ENCODE measurements around the gene FARS2.

The FARS2 gene

DNA sequence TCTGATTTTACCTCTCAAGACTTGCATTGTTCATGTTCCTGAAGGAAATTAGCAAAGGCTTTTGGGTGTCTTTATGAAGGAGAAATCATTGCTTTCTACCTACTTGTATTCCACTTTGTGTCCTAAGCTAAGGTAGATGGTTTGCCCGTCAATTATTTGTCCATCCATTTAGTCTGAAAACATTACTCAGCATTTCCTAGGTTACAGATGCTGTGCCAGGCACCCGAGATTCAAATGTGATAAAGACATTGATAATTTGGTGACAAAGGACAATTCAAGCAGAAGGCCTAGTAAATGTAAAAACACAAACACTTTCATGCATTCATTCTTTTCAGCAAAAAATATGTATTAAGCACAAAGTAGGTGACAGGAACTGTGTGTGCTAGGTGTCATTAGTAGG, 251.1 kb downstream of the FARS2 start:
- no peak for DNase-seq

DNA sequence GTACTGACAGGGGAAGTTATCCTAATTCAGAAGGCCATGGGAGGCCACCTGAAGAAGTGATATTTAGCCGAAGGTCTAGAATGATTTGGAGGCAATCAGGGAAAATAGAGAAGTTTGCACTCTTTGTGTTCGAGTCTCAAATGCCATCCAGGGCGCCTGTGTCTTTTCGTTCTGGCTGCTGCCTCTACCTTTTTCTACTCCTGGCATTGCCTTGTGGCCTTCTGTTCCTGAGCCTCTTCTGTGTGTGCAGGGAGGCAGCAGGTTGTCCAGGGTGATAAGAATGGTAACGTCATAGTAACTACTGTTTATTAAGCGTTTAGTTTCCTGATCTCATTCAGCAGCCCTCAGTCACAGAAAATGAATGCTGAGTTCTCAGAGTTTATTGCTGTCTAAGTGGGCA, 252.1 kb downstream of the FARS2 start:
- DNase-seq: no peak

DNA sequence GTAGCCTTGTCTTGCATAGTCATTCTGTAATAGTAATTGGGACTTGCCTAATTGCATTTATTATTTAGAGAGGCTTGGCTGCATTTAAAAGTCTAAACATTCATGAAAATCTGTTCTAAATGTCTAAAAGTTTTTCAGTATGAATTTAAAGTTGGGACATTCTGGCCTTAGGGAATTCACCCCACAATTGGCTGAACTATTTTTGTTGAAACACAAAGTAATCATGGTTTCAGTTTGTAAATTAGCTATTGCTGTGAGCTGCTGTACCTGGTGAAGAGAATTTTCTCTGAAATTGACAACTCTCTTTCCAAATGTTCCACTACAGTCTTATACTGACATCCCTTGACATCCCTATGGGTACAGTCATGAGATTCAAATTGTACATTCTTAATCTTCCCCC, 253.0 kb downstream of the FARS2 start:
- DNase-seq: no peak

DNA sequence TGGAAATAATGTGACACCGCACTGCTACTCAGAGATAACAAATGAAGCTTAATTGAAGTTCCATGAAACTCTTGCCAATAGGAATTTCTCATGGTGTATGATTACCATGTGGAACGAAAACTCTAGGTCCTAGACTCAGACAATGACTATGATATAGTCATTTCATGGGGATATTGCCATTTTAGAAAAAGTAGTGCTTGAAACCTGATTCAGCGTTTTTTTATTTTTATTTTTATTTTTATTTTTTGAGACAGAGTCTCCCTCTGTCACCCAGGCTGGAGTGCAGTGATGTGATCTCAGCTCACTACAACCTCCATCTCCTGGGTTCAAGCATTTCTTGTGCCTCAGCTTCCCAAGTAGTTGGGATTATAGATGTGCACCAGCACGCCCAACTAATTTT, 253.9 kb downstream of the FARS2 start:
- DNase-seq: no peak

DNA sequence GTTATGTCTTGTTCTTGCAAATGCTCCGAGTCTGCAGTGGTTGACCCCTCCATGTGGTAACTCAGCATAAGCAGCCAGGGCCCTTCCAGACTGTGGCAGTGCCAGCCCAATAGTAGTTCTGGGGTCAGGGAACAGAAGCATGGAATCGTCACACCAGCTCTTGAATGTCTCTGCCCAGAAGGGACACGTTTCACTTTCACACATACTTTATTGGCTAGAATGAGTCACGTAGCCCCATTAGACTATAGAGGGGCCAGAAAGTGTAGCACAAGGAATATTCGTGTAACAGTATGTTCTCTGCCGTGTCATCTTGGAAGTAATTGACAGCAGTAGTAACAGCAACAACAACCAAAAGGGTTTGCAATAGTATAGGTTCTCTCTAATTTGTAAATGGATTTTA, 254.7 kb downstream of the FARS2 start:
- no peak for DNase-seq

DNA sequence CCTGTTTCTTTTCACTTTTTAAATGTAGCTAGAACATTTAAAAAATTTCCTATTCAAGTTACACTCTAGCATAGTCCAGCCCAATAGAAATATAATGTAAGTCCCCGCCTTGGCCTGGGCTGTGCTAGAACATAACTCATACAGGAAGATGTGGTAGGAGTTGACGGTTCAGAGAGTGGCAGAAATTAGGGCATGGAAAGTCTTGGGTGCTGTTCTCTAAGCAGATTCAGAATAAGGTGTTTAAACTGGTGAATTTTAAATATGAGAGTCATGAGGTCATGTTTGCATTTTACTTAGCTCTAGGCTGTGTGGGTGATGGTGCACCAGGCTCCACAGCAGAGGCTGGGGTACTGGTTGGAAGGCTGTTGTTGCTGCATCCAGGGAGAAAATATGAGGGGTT, 256.5 kb downstream of the FARS2 start:
- DNase-seq: peak; percentile 51

DNA sequence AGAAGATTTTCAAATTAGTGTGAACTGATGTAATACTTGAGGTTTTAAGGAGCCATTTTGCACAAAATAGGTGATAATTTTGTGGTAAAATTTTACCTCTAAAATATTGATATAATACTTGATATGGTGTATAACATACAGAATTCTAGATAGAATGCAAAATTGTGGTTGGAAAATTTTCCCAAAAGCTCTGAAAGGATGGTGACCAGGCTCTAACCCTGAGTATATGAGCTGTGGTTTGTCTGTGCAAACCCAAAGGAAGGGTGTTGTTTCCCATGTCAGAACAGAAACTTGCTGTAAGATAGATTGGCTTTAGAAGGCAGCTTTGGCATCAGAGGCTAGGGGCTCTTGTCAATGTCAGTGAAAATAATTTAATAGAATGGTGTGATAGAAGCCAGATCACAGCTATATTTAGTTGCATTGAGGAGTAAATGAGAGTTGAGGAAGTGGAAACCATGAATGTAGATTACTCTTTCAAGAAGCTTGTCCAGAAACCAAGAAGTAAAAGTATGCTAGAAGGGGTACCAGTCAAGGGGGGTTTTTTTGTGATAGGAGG, 257.7 kb downstream of the FARS2 start:
- peak; percentile 36 for DNase-seq

DNA sequence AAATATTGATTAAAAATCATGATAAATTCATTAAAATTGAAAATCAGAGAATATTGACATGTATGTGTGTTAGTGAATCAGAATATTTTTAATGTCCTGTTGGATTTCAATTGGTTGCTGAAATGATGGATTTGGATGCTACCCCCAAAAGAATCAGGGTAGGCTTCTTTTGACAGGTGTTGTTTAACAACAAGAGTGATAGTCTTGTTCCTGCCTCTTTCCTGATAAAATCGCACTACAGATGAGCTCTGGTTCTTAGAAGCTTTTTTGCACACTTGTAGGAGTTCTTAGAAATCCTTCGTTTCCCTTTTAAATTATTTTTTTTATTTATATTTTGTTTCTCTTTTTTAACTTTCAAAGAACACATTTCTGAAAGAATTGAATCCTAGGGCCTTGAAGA, 259.5 kb downstream of the FARS2 start:
- no peak for DNase-seq

DNA sequence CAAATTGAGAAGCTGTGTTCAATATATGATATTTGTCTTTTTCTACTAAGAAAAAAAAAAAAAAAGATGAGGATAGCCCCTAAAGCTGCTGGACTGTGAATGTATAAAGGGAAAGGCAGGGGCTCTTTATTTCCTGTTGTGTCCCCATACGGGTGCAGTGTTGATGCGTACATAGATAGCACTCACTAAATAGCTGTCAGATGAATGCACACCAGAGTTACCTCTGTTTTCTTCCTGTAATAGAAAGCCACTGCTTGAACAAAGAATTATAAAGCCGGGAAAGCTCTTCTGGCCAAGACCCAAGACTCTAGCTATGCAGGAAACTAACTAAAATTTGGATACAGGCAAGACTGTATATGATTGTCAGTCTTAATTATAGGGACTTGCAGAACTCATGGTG, 260.0 kb downstream of the FARS2 start:
- no peak for DNase-seq

DNA sequence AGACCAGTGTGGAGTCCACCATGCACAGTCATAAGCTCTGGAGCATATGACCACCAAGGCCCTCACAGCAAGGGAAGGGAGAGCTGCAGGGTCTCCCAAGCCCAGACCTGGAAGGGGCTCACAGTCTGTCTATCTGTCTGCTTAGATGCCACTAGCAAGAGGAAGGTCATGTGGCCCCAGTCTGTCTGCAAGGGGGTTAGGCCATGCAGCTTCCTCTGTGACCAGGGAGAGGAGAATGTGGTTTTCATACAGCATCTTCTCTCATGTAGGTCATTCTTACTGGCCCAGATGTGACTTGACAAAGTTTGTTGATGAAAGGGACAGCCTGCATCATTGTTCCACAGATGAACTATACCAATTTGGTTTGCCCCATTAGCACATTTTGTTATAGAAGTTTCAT, 260.8 kb downstream of the FARS2 start:
- DNase-seq: peak; percentile 8

DNA sequence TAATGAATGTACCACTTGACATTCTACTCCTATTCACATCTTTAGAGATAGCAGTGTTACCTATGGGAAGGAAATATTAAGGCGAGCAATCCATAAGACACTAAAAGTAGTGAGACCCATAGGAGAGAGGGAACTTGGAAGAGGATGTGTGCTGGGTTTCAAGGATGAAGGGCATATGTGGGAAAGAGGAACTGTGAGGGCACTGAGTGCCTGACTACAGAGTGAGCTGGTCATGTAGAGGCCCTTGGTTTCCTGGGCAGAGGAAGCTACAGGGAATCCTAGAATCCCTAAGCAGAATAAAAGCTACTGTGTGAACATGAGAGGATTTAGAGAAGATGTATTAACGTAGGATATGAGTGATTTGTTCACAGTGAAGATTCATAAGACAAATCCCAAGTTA, 262.8 kb downstream of the FARS2 start:
- DNase-seq: no peak

DNA sequence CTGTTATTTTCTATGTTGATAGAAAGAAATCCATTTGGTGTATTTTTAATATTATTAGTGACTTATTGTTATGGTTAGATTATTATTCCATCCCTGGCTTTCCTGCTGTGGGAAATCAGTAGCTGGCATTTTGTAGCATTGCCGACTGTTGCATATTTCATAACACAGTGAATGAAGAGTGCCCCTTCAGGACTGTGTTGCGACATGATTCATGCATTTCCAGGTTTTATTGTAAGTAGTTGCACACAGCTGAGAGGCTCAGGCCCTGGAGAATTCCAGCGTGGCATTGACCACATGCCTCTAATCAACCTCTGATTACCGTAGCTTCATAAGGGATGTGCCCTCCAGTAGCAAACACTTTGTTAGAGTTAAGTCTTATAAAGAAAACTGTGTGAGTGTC, 263.9 kb downstream of the FARS2 start:
- no peak for DNase-seq

DNA sequence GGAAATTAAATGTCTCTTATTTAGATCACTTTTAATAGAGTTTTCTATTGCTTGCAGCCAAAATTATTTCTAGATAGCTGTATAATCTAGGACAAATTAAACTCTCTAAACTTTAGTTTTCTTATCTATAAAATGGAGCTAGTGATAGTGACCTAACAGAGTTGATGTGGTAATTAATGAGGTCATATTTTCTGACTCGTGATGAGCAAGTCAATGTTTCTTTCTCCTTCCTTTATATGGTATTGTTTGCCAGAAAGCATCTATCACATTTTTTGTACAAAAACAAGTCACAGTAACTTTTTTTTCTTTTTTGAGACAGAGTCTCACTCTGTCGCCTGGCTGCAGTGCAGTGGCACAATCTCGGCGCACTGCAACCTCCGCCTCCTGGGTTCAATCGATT, 267.7 kb downstream of the FARS2 start:
- no peak for DNase-seq

DNA sequence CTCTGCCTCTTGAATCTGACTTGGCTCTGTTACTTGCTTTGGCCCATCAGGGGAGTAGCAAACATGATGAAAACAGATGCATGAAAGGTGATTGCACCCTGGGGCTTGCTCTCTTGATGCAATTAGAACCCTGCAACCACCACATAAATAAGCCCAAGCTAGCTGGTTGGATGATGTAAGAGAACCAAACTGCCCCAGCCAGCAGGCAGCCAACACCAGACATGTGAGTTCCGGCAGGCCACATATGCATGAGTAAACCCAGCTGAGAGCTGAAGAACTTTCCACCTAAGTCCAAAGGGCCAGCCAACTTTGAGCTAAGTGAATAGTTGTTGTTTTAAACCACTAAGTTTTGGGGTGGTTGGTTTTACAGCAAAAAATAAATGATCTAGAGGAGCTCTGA, 268.4 kb downstream of the FARS2 start:
- DNase-seq: no peak

DNA sequence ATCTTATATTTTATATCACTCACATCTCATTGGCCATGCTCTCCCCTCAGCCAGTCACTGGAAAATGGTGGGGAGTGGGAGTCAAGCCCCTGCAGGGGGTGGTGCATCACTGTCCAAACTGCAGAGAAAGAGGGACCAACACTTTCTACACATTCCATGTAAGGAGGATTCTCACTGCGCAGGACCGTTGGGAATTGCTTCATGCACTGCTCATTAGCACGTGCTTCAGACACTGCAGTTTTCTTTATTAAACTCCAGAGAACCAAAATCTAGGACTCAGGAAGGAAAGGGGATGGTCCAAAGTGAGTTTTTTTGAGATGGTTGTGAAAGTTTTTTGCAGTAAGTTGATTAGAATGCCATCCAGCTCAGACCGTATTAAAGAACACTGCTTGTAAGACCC, 269.8 kb downstream of the FARS2 start:
- DNase-seq: no peak

DNA sequence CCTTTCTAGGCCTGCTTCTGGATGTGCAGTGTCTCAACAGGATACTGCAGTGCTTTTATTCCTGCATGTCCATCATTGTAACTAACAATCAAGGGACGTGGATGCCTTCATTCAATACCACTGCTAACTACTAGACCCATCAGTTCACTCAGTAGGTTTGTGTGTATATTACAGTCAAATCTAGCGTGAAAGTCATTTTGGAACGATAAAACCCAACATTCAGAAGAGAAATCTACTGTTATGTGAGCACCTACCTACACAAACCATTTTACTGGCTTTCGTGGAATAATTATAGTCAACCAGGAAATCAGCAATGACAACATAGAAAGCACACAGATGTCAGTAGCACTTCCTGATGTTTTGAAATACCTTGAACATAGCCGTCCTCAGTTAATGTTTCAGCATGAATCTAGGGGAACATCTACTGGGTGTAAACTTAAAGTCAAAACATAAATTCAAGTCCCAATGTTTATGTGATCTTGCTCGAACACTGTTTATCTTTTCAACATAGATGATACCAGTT, 270.6 kb downstream of the FARS2 start:
- DNase-seq: no peak

DNA sequence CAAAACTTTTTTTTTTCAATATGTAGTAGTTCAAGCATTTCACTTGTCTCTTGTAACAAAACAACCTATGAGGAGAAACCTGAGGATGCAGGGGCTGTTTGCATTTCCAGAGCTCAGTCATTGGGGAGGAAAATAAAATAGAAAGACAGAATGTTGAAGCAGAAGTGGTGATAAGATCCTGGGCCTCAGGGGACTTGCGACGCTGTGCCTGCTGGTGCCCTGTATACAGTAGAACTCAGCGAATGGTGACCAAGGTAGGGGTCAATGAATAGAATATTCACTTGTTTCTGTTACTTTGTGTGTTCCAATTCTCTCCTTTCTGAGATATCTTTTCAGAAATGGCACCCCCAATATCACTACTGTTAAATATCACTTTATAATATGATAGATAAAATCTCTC, 271.6 kb downstream of the FARS2 start:
- DNase-seq: no peak

DNA sequence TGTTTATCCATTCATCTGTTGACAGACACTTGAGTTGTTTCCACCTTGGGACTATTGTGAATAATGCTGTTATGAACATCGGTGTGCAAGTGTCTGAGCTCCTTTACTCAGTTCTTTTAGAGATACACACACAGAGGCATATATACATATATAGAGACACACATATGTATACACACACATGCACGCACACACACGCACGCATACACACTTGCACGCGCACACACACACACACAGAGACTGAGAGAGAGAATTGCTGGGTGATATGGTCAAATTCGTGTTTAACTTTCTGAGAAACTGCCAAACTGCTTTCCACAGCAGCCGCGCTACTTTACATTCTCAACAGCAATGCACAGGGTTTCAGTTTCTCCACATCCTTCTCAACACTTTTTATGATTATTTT, 273.3 kb downstream of the FARS2 start:
- no peak for DNase-seq

DNA sequence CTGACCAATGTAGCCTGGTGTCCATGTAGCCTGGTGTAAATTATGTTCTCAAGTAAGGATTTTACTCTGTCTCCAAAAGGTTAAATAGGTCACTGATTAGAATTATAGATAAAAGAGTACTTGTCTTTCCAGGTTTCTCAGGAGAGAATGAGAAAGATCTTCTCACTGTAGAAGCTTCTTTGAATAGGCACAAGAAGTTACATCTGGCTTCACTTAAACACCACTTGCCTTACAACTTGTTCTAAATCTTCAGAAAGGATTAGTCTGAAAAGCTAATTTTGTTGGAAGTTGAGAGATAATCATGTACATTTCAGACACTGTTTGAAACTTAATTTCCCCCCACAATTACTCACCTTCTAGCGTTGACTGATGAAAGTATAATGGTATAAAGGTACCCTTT, 275.3 kb downstream of the FARS2 start:
- no peak for DNase-seq

DNA sequence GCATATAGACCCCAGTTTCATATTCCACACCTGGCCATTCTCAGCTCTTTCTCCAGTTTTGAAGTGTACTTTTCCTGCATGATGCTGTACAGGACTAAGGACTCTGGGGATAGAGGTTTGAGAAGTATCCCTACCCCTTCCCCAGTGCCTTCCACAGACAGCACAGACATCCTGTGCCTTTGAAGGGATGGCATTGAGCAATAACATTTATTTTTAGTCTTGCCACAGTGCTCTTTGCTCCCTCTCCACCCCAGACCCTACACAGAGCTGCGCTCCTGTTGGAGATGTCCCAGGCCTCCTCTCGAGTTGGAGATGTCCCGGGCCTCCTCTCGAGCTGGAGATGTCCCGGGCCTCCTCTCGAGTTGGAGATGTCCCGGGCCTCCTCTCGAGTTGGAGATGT, 275.8 kb downstream of the FARS2 start:
- no peak for DNase-seq

DNA sequence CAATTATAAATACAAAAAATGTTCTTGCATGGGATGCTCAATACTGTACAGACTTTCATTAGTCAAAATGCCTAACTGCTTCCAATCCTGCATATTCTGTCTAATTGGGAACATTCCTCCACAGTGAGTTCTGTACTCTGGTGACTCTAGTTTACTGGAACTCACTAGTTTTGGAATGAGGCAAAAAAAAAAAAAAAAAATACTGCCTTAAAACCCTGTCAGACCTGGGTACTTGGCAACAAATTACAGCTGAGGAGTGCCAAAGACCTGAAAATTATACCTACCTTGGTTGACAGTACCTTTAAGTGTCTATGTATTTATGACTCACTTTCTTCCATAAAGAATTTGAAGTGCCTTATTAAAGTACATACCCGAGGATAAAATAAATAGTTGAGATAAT, 276.7 kb downstream of the FARS2 start:
- no peak for DNase-seq

DNA sequence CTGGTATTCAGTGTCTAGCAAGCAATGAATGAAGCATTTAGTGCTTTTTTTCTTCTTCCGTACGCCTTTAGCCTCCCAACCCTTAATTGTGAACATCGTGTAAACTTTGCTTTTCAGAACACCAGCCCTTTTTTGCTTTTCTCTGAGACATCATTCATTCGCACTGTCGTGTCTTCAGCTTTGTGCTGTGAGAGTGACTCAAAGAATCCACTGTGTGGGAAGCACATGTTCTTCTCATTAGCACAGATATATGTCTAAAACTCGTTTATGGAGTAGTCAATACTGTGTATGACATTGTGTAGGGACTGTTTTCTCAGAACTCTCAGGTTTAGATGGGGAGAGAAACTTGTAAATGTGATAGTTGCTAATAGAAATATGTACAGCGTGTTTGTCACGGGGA, 279.1 kb downstream of the FARS2 start:
- DNase-seq: no peak

DNA sequence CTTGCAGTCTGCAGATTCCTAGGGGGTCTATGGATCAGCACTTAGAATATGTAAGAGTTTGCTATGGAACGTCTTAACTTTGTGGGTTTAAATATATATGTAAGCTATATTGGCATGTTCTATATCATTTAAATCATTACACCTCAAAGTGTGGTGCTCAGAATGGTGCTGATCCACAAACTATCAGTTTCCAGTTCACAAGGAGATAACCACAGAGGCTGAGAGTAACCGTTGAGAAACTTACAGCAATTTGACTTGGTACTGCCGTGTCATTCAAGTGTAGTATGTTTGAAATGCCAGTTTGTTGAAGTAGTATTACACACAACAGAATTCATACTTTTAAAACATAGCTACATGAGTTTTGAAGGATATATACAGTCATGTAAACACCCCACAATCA, 279.7 kb downstream of the FARS2 start:
- DNase-seq: no peak

DNA sequence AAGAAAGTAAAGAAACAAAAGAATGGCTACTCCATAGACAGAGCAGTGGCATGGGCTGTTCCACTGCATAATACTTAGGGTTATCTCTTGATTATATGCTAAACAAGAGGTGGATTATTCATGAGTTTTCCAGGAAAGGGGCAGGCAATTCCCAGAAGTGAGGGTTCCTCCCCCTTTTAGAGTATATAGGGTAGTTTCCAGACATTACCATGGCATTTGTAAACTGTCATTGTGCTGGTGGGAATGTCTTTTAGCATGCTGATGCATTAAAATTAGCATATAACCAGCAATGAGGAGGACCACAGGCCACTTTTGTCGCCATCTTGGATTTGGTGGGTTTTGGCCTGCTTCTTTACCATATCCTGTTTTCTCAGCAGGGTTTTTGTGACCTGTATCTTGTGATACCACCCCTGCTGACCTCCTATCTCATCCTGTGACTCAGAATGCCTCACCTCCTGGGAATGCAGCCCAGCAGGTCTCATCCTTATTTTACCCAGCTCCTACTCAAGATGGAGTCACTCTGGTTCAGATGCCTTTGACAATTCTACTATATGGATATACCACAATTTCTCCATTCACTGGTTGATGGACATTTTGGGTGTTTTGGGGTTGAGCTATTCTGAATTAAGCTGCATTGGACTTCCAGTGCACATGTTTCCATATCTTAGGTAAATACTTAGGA, 280.6 kb downstream of the FARS2 start:
- DNase-seq: no peak

DNA sequence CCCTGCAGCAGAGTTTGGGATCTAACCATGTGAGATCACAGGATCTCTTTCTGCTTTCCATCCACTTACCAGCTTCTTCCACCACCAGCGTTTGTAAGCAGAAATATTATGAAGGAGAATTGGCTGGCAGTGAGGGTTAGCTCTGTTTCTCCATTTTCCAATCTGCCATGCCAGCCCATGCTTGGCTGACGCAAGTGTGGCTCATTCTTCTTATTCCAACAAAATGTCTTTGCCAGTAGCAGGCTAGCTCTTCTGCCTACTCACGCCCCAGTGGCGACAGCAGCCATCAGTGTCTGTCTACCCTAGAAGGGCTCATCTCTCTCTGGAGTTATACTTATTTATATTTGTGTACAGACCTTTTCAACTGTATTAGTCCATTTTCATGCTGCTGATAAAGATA, 286.2 kb downstream of the FARS2 start:
- DNase-seq: no peak

All from CD4-positive, alpha-beta T cell treated with Interleukin-4 for 4 hours (primary cell).